Naive thymus-derived CD4-positive, alpha-beta T cell (primary cell): ENCODE results near the gene BDH1. TPM values are rescaled to one million over a fixed set of nuclear protein-coding genes. Genes with fewer than 3 reads are reported as not detected.

Source experiments
- ATAC-seq: fragments of 150-1000 bp; cut with Tn5 transposase; 2 replicates; pipeline ENCODE4 v1.10.0; 2021; ENCODE audit warnings: mild to moderate bottlenecking, moderate library complexity
- CTCF ChIA-PET: fragments of 350-600 bp; sonication (Branson Sonifier 250); formaldehyde crosslinking; loops from one replicate; lab custom pipeline; 2021; ENCODE audit warnings: antibody characterized with exemption; lab: Charles Lee
- POLR2A ChIA-PET: fragments of 350-600 bp; sonication (Branson Sonifier 250); formaldehyde crosslinking; loops from one replicate; lab custom pipeline; 2021; ENCODE audit warnings: antibody characterized with exemption, inconsistent platforms; lab: Charles Lee
- DNase-seq, 9 donors: peaks; one replicate each; pipeline versions ENCODE4 v3.0.0 to v3.0.0-alpha.2; 2020 to 2022; ENCODE audit warnings: mixed read lengths in 1 of 9
- H3K27ac ChIP-seq: one replicate; pipeline ENCODE4 v1.7.0; 2013; ENCODE audit warnings: mild to moderate bottlenecking, low read depth, low read length, moderate library complexity
- H3K27me3 ChIP-seq, 2 donors: one replicate each; pipeline ENCODE4 v1.7.0; 2013; ENCODE audit warnings: low read length in 2 of 2, mild to moderate bottlenecking in 2 of 2, moderate library complexity in 2 of 2; ENCODE audit not compliant: control insufficient read depth in 2 of 2, insufficient read depth in 2 of 2
- H3K36me3 ChIP-seq, 3 experiments: 1 replicate in 2 of 3; 2 replicates in 1 of 3; pipeline ENCODE4 v1.7.0; 2013; ENCODE audit warnings: low read length in 3 of 3, mild to moderate bottlenecking in 3 of 3, moderate library complexity in 1 of 3; ENCODE audit not compliant: insufficient read depth in 3 of 3, control insufficient read depth in 2 of 3
- H3K4me1 ChIP-seq, 2 donors: one replicate each; pipeline ENCODE4 v1.7.0; 2013; ENCODE audit warnings: low read length in 2 of 2, mild to moderate bottlenecking in 2 of 2, moderate library complexity in 1 of 2; ENCODE audit not compliant: control insufficient read depth in 2 of 2, insufficient read depth in 2 of 2
- H3K4me3 ChIP-seq: 2 replicates; pipeline ENCODE4 v1.7.0; 2013; ENCODE audit warnings: mild to moderate bottlenecking, low read length
- H3K9me3 ChIP-seq, 3 experiments: 1 replicate in 2 of 3; 2 replicates in 1 of 3; pipeline ENCODE4 v1.7.0; 2013; ENCODE audit warnings: low read length in 3 of 3; ENCODE audit not compliant: control insufficient read depth in 2 of 3
- H3K27ac Mint-ChIP-seq, 9 donors: one replicate each; pipeline ENCODE4 v1.8.0; 2020 to 2022; ENCODE audit warnings: mixed read lengths in 9 of 9, mild to moderate bottlenecking in 8 of 9, moderate library complexity in 5 of 9, inconsistent platforms in 2 of 9
- H3K27me3 Mint-ChIP-seq, 5 donors: one replicate each; pipeline ENCODE4 v1.8.0; 2021 to 2022; ENCODE audit warnings: mixed read lengths in 5 of 5, mild to moderate bottlenecking in 1 of 5
- H3K36me3 Mint-ChIP-seq, 5 donors: one replicate each; pipeline ENCODE4 v1.8.0; 2020 to 2022; ENCODE audit warnings: mixed read lengths in 5 of 5, mild to moderate bottlenecking in 3 of 5, inconsistent platforms in 1 of 5
- H3K4me1 Mint-ChIP-seq, 7 donors: one replicate each; pipeline ENCODE4 v1.8.0; 2020 to 2022; ENCODE audit warnings: mixed read lengths in 7 of 7, mild to moderate bottlenecking in 3 of 7, inconsistent platforms in 1 of 7
- H3K4me3 Mint-ChIP-seq, 10 donors: one replicate each; pipeline ENCODE4 v1.8.0; 2020 to 2022; ENCODE audit warnings: mild to moderate bottlenecking in 10 of 10, mixed read lengths in 10 of 10, moderate library complexity in 6 of 10, inconsistent platforms in 2 of 10
- H3K9me3 Mint-ChIP-seq, 11 donors: one replicate each; pipeline ENCODE4 v1.8.0; 2020 to 2022; ENCODE audit warnings: mixed read lengths in 11 of 11, mild to moderate bottlenecking in 4 of 11, inconsistent platforms in 1 of 11, moderate library complexity in 1 of 11
- intact Hi-C, 2 donors: fragments of 100-400 bp; cut with micrococcal nuclease; formaldehyde crosslinking; loops; one replicate each; pipeline ENCODE4 v1.15.1; 2023
- polyA plus RNA-seq, 2 donors: library from polyadenylated mRNA; unstranded; fragments of 300-500 nt; fragmentation: Illumina TruSeq; gene quantifications; one replicate each; pipeline ENCODE4 v1.2.3, GENCODE V29; 2021
- total RNA-seq, 6 experiments: library from RNA in 5 of 6; stranded (reverse) in 5 of 6; gene quantifications; 1 replicate in 5 of 6; 2 replicates in 1 of 6; pipeline ENCODE4 v1.2.3 and lab custom pipeline; 2021 to 2026

BDH1 gene
- total and polyA plus RNA-seq, 7 experiments from 2014 or later = 31.3 to 105 (median 43.4) TPM

DNA sequence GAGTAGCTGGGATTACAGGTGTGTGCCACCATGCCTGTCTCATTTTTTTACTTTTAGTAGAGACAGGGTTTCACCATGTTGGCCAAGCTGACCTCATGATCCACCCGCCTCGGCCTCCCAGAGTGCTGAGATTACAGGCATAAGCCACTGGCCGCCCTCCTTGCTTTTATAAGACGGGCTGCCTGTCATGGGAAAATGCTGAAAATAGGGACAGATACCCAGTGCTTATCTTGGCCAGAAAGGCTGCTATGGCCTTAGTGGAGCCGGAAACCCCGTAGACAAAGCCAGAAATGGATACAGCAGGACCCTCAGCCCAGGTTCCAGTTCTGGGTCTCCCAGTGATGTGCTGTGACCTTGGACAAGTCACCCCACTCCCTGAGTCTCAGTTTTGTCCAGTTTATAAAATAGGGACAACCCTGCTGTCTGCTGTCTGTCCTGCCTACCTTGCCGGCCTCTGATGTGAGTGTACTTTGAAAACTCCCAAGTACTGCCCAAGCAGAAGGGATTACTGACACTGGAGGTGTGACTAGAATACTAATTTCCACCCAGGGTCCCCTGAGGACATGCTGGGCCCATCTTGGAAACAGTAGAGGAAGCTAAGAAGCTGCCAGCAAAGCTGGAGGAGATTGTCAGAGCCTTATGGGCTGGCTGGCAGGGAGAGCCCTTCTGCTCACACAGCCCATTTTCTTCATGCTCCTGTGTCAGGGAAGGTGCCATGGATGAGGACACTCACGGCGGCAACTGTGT, 59.6 kb downstream of the BDH1 start:
- H3K27ac Mint-ChIP-seq = no peak overlapping the region
- intact Hi-C loops = no loop called here
- no peaks in the 10 kb centered on the region for H3K4me1 Mint-ChIP-seq
- no peaks in the 10 kb centered on the region for H3K4me1 ChIP-seq
- no peak overlapping the region for H3K4me3 Mint-ChIP-seq
- H3K27me3 Mint-ChIP-seq = peaks cover 0 to 4% (median 0%) of the 10 kb centered on the region in 5 donors
- POLR2A ChIA-PET = interaction anchor here (0.6 kb wide), 1 partner anchor 70 kb away, joined by 3 read pairs; no protein-coding TSS in a partner anchor
- CTCF ChIA-PET = no interaction called here
- H3K36me3 Mint-ChIP-seq = no peaks in the 10 kb centered on the region
- H3K9me3 Mint-ChIP-seq = peaks cover 0 to 2% (median 0%) of the 10 kb centered on the region in 11 donors
- no peak overlapping the region for H3K27ac ChIP-seq
- ATAC-seq (no peak), DNase-seq (no peak)
- H3K4me3 ChIP-seq = no peak overlapping the region
- no peaks in the 10 kb centered on the region for H3K36me3 ChIP-seq
- H3K9me3 ChIP-seq = no peaks in the 10 kb centered on the region
- H3K27me3 ChIP-seq = no peaks in the 10 kb centered on the region

DNA sequence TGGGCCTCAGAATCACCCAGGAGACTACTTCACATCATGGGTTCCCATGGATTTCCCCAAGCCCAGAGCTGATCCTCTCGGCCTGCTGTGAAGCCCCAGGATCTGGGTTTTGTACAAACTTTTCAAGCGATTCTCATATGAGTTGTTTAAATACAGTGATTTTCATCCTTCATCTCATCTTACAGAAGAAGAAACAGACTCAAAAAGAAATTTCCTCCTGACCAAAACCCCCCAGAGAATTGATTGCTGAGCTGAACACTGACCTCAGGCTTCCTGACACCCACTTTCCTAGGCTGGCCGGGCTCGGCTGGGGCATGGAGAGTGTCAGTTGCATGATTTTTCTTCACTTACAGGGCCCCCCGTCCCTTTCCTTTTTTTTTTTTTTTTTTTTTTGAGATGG, 60.3 kb downstream of the BDH1 start:
- no peak overlapping the region for H3K27ac Mint-ChIP-seq
- Histone ChIP-seq H3K27me3 (no peaks in the 10 kb centered on the region), H3K4me3 (no peak overlapping the region), H3K4me1 (no peaks in the 10 kb centered on the region), H3K36me3 (no peaks in the 10 kb centered on the region), H3K9me3 (no peaks in the 10 kb centered on the region), H3K27ac (no peak overlapping the region)
- ATAC-seq (no peak), DNase-seq (no peak)
- intact Hi-C loops = no loop called here
- ChIA-PET CTCF (no interaction called here), POLR2A (no interaction called here)
- no peaks in the 10 kb centered on the region for H3K4me1 Mint-ChIP-seq
- no peaks in the 10 kb centered on the region for H3K36me3 Mint-ChIP-seq
- peaks cover 0 to 4% (median 0%) of the 10 kb centered on the region in 5 donors for H3K27me3 Mint-ChIP-seq
- peaks cover 0 to 2% (median 0%) of the 10 kb centered on the region in 11 donors for H3K9me3 Mint-ChIP-seq
- H3K4me3 Mint-ChIP-seq = no peak overlapping the region

DNA sequence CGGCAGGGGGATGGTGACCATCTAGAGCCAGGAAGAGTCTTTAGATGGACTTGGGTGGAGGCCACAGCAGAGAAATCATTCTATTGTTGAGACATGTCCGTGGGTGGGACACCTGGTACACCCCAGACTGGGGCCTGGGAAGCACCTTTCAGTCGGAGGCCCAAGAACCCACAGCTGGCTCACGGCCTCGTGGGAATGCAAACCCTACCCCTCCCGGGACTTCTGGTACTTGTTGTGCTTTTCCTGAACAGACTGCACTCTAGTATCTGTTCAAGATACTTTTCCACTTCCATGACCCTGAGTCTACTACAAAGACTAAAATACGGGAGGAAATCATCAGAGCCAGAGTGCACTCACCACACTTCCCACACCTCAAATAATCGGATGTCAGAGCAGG, 60.7 kb downstream of the BDH1 start:
- Histone ChIP-seq H3K4me3 (no peak overlapping the region), H3K9me3 (no peaks in the 10 kb centered on the region), H3K27me3 (no peaks in the 10 kb centered on the region), H3K27ac (no peak overlapping the region), H3K36me3 (no peaks in the 10 kb centered on the region), H3K4me1 (no peaks in the 10 kb centered on the region)
- no peak overlapping the region for H3K4me3 Mint-ChIP-seq
- H3K9me3 Mint-ChIP-seq = peaks cover 0 to 2% (median 0%) of the 10 kb centered on the region in 11 donors
- intact Hi-C loops = no loop called here
- DNase-seq = no peak
- ATAC-seq = no peak
- no peaks in the 10 kb centered on the region for H3K36me3 Mint-ChIP-seq
- no peak overlapping the region for H3K27ac Mint-ChIP-seq
- peaks cover 0 to 4% (median 0%) of the 10 kb centered on the region in 5 donors for H3K27me3 Mint-ChIP-seq
- no peaks in the 10 kb centered on the region for H3K4me1 Mint-ChIP-seq
- ChIA-PET CTCF (no interaction called here), POLR2A (no interaction called here)

GRCh38 chr3:197494366-197495058, 61.3 kb downstream of the BDH1 start:
- Mint-ChIP-seq H3K27ac (no peak overlapping the region), H3K4me3 (no peak overlapping the region), H3K4me1 (no peaks in the 10 kb centered on the region), H3K36me3 (no peaks in the 10 kb centered on the region), H3K9me3 (peaks cover 0 to 2% (median 0%) of the 10 kb centered on the region in 11 donors), H3K27me3 (peaks cover 0 to 4% (median 0%) of the 10 kb centered on the region in 5 donors)
- no peak overlapping the region for H3K27ac ChIP-seq
- intact Hi-C loops = no loop called here
- no peak for DNase-seq
- H3K4me1 ChIP-seq = no peaks in the 10 kb centered on the region
- H3K27me3 ChIP-seq = no peaks in the 10 kb centered on the region
- no peaks in the 10 kb centered on the region for H3K9me3 ChIP-seq
- ChIA-PET CTCF (no interaction called here), POLR2A (no interaction called here)
- no peak for ATAC-seq
- no peak overlapping the region for H3K4me3 ChIP-seq
- no peaks in the 10 kb centered on the region for H3K36me3 ChIP-seq

- CTCF ChIA-PET = no interaction called here
- no peaks in the 10 kb centered on the region for H3K27me3 ChIP-seq
- no peak for DNase-seq
- Mint-ChIP-seq H3K9me3 (peaks cover 0 to 2% (median 0%) of the 10 kb centered on the region in 11 donors), H3K27me3 (peaks cover 0 to 4% (median 0%) of the 10 kb centered on the region in 5 donors), H3K4me3 (no peak overlapping the region), H3K36me3 (no peaks in the 10 kb centered on the region), H3K27ac (no peak overlapping the region), H3K4me1 (no peaks in the 10 kb centered on the region)
- H3K4me1 ChIP-seq = no peaks in the 10 kb centered on the region
- intact Hi-C loops = no loop called here
- POLR2A ChIA-PET = no interaction called here
- no peaks in the 10 kb centered on the region for H3K9me3 ChIP-seq
- no peak for ATAC-seq
- no peak overlapping the region for H3K27ac ChIP-seq
- H3K4me3 ChIP-seq = no peak overlapping the region
- no peaks in the 10 kb centered on the region for H3K36me3 ChIP-seq
These were observed 62.7 kb downstream of the BDH1 start for GRCh38 chr3:197493049-197493448.

DNA sequence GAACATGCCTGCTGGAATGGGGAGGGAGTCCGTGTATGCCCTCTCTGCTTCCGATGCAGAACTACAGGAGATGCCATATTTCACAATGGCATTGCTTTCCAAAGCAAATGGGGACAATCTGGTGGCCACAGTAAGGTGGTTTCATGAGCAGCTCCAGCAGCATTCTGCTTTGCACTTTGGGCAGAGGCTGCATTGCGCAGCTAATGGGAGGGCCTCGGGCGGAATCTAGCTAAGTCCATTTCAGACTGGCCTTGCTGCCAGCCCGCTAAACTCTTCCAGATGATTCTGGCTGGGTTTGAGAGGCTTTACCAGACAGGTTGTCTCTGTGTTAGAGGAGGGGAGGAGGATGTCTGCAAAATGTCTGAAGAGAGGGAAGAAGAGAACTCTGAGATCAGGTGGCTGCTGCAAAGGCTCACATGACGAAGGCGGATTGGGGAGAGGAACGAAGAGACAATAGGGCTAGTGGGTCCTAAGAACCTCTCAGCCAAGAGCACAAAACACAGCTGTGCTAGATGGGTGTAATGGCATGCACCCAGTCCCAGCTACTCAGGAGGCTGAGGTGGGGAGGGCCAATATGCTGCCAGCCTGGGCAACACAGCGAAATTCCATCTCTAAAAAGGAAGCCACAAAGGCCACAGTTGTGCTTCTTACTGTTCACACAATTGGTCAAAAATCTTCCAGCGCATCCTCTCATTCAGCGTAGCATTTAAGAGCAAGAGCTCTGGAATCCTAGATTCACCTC, 63.7 kb downstream of the BDH1 start:
- DNase-seq (no peak), ATAC-seq (no peak)
- H3K27ac Mint-ChIP-seq = no peak overlapping the region
- H3K4me3 ChIP-seq = no peak overlapping the region
- peaks cover 0 to 2% (median 0%) of the 10 kb centered on the region in 11 donors for H3K9me3 Mint-ChIP-seq
- ChIA-PET POLR2A (no interaction called here), CTCF (interaction anchor here (0.6 kb wide), 1 partner anchor 235 kb away, joined by 3 read pairs; no protein-coding TSS in a partner anchor)
- H3K4me3 Mint-ChIP-seq = no peak overlapping the region
- H3K27me3 ChIP-seq = no peaks in the 10 kb centered on the region
- H3K36me3 Mint-ChIP-seq = no peaks in the 10 kb centered on the region
- no peaks in the 10 kb centered on the region for H3K4me1 ChIP-seq
- intact Hi-C loops = no loop called here
- H3K36me3 ChIP-seq = no peaks in the 10 kb centered on the region
- peaks cover 0 to 7% (median 0%) of the 10 kb centered on the region in 5 donors for H3K27me3 Mint-ChIP-seq
- no peaks in the 10 kb centered on the region for H3K9me3 ChIP-seq
- no peaks in the 10 kb centered on the region for H3K4me1 Mint-ChIP-seq
- no peak overlapping the region for H3K27ac ChIP-seq
